Muscle of leg (tissue), 11 donors: ENCODE data around the gene C11orf42. TPM values are rescaled to one million over a fixed set of nuclear protein-coding genes. Genes with fewer than 3 reads are reported as not detected.

Experiments used
- DNase-seq: peaks from one replicate; pipeline ENCODE4 v3.0.0; 2013
- H3K27ac ChIP-seq: one replicate; pipeline ENCODE4 v1.5.1; 2013; ENCODE audit warnings: mild to moderate bottlenecking, low read length, control low read depth
- H3K27me3 ChIP-seq: one replicate; pipeline ENCODE4 v1.6.1; 2013; ENCODE audit warnings: low read length; ENCODE audit not compliant: control insufficient read depth, insufficient read depth
- H3K36me3 ChIP-seq: one replicate; pipeline ENCODE4 v1.6.1; 2013; ENCODE audit warnings: low read length; ENCODE audit not compliant: control insufficient read depth, insufficient read depth
- H3K4me1 ChIP-seq: one replicate; pipeline ENCODE4 v1.6.1; 2013; ENCODE audit warnings: low read length; ENCODE audit not compliant: control insufficient read depth, insufficient read depth
- H3K4me3 ChIP-seq: one replicate; pipeline ENCODE4 v1.5.1; 2013; ENCODE audit warnings: low read length, control low read depth
- H3K9me3 ChIP-seq: replicated peaks from 2 replicates; pipeline ENCODE4 v1.6.1; 2013; ENCODE audit warnings: low read depth, low read length; ENCODE audit not compliant: control insufficient read depth
- WGBS: methylation state at CpG from one replicate; pipeline ENCODE4 v1.1.5; 2013; ENCODE audit warnings: missing lambda C conversion rate; ENCODE audit not compliant: insufficient coverage; 5-methylcytosine and 5-hydroxymethylcytosine counted together
- polyA plus RNA-seq, 8 donors: library from polyadenylated mRNA; unstranded; fragments of 120-200 nt; gene quantifications; one replicate each; pipeline versions ENCODE4 v1.2.1 to v1.2.3, GENCODE V29; 2013; ENCODE audit warnings: inconsistent platforms in 1 of 8, low replicate concordance in 1 of 8; ENCODE audit not compliant: insufficient read length in 8 of 8, insufficient read depth in 1 of 8
- total RNA-seq: library from RNA; stranded (reverse); fragments of 120-200 nt; gene quantifications from one replicate; pipeline ENCODE4 v1.2.4, GENCODE V29; 2013

C11orf42 gene
- total and polyA plus RNA-seq, 9 donors = 0.14 to 0.68 (median 0.24) TPM; not detected in 1

DNA sequence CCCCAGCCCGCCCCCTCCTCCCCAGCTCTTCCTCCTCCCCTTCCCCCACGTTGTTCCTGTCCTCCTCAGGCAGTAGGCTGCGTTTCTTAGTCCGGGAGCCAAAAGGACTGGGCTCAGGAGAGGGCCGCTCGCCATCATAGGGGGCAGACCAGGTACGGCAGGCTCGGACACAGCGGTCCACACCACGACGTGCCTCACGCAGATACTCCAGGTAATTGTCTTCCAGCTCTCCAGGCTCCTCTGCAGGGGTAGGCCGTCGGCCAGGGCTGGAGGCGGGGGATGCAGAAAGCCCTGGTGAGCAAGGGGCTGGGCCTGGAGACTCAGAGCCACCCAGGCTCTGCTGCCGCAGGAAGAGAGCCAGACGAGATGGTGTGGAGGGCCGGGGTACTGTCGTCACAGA lies 12.4 kb downstream of the C11orf42 start:
- H3K27ac ChIP-seq = no peak overlapping the region
- DNase-seq = no peak
- no peaks in the 10 kb centered on the region for H3K4me1 ChIP-seq
- no peak overlapping the region for H3K4me3 ChIP-seq
- peaks cover 76% of the 10 kb centered on the region for H3K36me3 ChIP-seq
- 92% methylated on average over 17 of the region's 19 CpGs for WGBS
- no peaks in the 10 kb centered on the region for H3K27me3 ChIP-seq
- no peaks in the 10 kb centered on the region for H3K9me3 ChIP-seq

DNA sequence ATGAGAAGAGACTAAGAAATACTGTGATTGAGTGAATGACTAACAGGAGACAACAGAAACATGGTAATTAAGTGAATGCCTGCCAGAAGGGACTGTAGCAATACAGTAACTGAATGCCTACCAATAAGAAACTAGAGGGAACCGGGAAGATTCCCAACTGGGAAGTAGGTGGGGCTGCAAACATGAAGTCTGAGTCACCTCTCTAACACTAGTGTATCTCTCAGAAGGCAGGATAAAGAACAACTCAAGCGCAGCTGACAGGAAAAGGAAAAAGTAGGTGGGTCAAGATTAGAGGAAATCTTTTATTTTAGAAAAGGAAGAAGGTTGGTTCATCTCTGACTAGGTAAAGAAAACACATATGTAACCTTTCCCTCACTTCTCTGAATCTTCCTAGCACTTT lies 14.0 kb downstream of the C11orf42 start:
- Histone ChIP-seq H3K27ac (no peak overlapping the region), H3K4me3 (no peak overlapping the region), H3K4me1 (no peaks in the 10 kb centered on the region), H3K9me3 (no peaks in the 10 kb centered on the region), H3K27me3 (no peaks in the 10 kb centered on the region), H3K36me3 (peaks cover 80% of the 10 kb centered on the region)
- DNase-seq = no peak
- WGBS = no CpG with 5 or more reads among the region's 2 CpGs

DNA sequence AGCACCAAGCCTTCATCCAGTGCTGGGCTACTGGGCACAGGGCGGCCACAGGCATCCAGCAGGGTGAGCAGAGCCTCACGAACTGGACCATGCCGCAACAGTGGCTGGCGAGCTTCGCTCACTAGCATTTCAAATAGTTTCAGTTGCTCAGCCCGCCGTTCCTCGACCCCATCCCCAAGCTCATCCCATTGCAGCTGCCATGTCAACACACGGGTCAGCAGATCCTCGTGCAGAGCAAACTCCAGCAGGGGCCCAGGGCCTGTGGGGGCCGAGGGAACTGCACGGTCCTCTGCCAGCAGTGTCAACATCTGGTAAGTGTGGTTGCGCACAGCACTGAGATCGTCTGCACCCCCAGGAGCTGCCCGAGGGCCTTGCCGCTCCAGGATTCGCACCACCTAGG lies 18.5 kb downstream of the C11orf42 start:
- H3K36me3 ChIP-seq = peaks cover 44% of the 10 kb centered on the region
- DNase-seq = no peak
- H3K4me3 ChIP-seq = no peak overlapping the region
- WGBS = 90% methylated on average over 17 of the region's 17 CpGs
- no peaks in the 10 kb centered on the region for H3K9me3 ChIP-seq
- H3K27me3 ChIP-seq = no peaks in the 10 kb centered on the region
- H3K27ac ChIP-seq = no peak overlapping the region
- H3K4me1 ChIP-seq = no peaks in the 10 kb centered on the region

- Histone ChIP-seq H3K36me3 (peaks cover 38% of the 10 kb centered on the region), H3K9me3 (no peaks in the 10 kb centered on the region), H3K4me1 (no peaks in the 10 kb centered on the region), H3K27ac (no peak overlapping the region), H3K4me3 (no peak overlapping the region), H3K27me3 (no peaks in the 10 kb centered on the region)
- no peak for DNase-seq
- 100% methylated on average over 3 of the region's 3 CpGs for WGBS
These were observed 19.1 kb downstream of the C11orf42 start for GRCh38 chr11:6224421-6224820.

GRCh38 chr11:6225024-6225423 lies 19.7 kb downstream of the C11orf42 start:
- Histone ChIP-seq H3K27me3 (no peaks in the 10 kb centered on the region), H3K4me1 (no peaks in the 10 kb centered on the region), H3K36me3 (peaks cover 32% of the 10 kb centered on the region), H3K27ac (no peak overlapping the region), H3K9me3 (no peaks in the 10 kb centered on the region), H3K4me3 (no peak overlapping the region)
- no peak for DNase-seq
- 78% methylated on average over 1 of the region's 1 CpG for WGBS

- Histone ChIP-seq H3K27ac (no peak overlapping the region), H3K4me3 (no peak overlapping the region), H3K4me1 (no peaks in the 10 kb centered on the region), H3K27me3 (no peaks in the 10 kb centered on the region), H3K36me3 (peaks cover 28% of the 10 kb centered on the region), H3K9me3 (no peaks in the 10 kb centered on the region)
- DNase-seq = no peak
- no CpG with 5 or more reads among the region's 2 CpGs for WGBS
These were observed 20.5 kb downstream of the C11orf42 start for GRCh38 chr11:6225896-6226295.

DNA sequence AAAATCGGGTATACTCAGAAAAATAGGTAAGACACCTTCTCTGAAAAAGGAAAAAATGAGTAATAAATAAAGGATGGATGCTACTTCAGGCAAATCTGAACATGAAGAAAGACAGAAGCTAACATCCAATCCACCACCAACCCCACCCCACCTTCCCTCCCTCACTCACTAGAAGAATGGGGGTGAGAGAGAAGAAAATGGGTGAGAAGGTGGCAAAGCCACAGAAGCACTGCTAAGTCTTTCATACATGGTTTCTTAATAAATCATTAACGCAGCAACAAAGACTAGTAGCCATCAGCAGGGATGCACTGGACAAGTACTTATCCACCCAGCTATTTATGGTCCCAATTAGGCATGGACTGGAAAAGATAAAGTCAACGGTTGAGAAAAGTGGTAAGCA lies 23.2 kb downstream of the C11orf42 start:
- no peaks in the 10 kb centered on the region for H3K9me3 ChIP-seq

GRCh38 chr11:6229911-6230310 lies 24.6 kb downstream of the C11orf42 start:
- H3K4me1 ChIP-seq = peaks cover 5% of the 10 kb centered on the region

More for the DNA sequence above, 23.2 kb downstream of the C11orf42 start:
- Histone ChIP-seq H3K27ac (no peak overlapping the region), H3K27me3 (no peaks in the 10 kb centered on the region), H3K4me1 (peaks cover under 1% of the 10 kb centered on the region), H3K36me3 (peaks cover 8% of the 10 kb centered on the region), H3K4me3 (no peak overlapping the region)
- no CpG with 5 or more reads among the region's 3 CpGs for WGBS
- no peak for DNase-seq

DNA sequence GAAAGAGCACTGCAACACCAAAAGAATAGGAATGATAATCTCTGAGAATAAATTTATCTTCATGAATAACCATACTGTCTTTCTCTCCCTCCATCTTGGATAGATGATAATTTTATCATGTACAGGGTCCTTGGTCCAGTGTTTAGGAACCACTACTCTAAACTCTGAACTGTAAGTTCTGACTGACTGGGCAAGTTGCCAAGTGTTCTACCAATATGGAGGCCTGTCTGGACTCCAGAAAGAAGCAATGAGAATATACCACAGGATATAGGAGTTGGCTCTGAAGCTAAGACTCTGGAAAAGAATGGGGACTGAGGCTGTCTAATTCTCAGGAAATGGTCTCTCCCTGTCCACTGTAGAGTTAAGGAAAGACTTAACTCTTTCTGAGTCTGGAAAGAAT lies 27.5 kb downstream of the C11orf42 start:
- no peaks in the 10 kb centered on the region for H3K27me3 ChIP-seq
- no peaks in the 10 kb centered on the region for H3K9me3 ChIP-seq
- H3K4me3 ChIP-seq = no peak overlapping the region
- peaks cover 8% of the 10 kb centered on the region for H3K4me1 ChIP-seq
- H3K36me3 ChIP-seq = no peaks in the 10 kb centered on the region
- no peak for DNase-seq
- H3K27ac ChIP-seq = no peak overlapping the region

More at GRCh38 chr11:6229911-6230310, 24.6 kb downstream of the C11orf42 start:
- Histone ChIP-seq H3K36me3 (no peaks in the 10 kb centered on the region), H3K4me3 (no peak overlapping the region), H3K9me3 (no peaks in the 10 kb centered on the region), H3K27ac (no peak overlapping the region), H3K27me3 (no peaks in the 10 kb centered on the region)
- no peak for DNase-seq
- WGBS = no CpG with 5 or more reads among the region's 2 CpGs

DNA sequence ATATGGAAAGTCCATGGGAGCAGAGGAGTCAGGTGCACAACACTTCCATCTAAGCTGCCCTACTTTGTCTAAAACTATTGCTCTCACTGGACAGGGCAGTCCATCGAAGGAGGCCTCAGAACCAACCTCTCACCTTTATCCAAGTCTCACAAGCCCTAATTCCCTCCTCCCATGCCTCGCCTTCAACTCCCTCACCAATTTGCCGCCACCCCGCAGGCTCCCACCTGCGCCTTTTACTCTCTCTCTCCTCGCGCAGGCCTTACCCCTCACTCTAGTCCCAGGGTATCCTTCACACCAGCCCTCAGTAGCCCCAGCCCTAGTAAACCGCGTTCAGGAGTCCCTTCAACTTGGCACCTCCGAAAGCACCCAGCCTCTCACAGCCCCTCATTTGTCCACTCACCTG lies 28.6 kb downstream of the C11orf42 start:
- Histone ChIP-seq H3K27me3 (peaks cover 1% of the 10 kb centered on the region), H3K27ac (peak overlapping the region; percentile 89), H3K4me1 (peaks cover 8% of the 10 kb centered on the region), H3K4me3 (peak overlapping the region; percentile 85), H3K9me3 (no peaks in the 10 kb centered on the region), H3K36me3 (no peaks in the 10 kb centered on the region)
- no peak for DNase-seq
- WGBS = 0% methylated on average over 10 of the region's 10 CpGs

GRCh38 chr11:6234387-6235107 lies 29.2 kb downstream of the C11orf42 start, which contains the start of gene FHIP1B:
Gene FHIP1B, minus strand, starts transcription at chr11:6234636. Its CDS starts 10,120 bp downstream, at chr11:6224516.
- Histone ChIP-seq H3K27me3 (peaks cover 2% of the 10 kb centered on the region), H3K4me3 (peak within 1 kb of the TSS; percentile 85), H3K36me3 (no peaks in the 10 kb centered on the region), H3K27ac (peak within 1 kb of the TSS; percentile 94), H3K9me3 (no peaks in the 10 kb centered on the region), H3K4me1 (peaks cover 8% of the 10 kb centered on the region)
- WGBS = under 1% methylated on average over 62 of the region's 62 CpGs
- DNase-seq = peak; percentile 100
